ENCODE results near the gene IRS2.

IRS2 gene

GRCh38 chr13:109760951-109761350, 25.4 kb downstream of the IRS2 start:
- DNase-seq = no peak
- intact Hi-C loops (cut with DNase I) = no loop called here

DNA sequence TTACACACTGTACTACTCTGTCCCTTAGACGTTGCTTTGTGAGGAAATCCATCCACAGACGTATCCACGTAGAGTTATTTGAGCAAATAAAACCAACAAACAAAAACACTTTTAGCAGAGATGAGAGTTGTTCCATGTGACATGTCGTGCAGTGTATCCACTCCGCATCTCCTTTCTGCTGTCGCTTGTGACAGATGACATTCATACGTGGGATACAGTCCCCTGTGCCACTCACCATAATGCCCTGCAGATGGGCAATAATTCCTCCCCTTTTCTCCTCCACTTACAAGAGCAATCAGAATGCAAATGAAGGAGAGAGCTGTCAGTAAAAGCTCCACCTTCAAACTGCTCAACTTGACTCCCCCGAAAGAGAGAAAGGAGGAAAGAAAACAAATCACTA, 26.0 kb downstream of the IRS2 start:
- DNase-seq = no peak
- intact Hi-C loops (cut with DNase I) = no loop called here

DNA sequence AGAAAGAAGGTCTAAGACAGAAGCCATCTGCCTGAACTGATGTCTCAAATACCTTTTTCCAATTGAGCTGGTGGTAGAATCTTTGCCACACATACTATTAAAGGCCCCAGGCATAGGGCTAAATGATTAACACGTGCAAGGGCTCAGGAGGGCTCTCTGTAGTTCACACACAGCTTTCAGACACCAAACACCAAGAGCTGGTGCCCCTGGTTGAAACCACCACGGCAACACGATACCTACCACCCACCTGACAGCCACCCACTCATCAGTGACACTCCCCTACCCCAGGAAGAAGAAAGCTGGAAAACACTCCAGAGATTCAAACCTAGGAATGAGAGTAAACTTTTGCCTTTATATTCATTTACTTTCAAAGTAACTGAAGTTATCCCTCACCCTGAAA, 26.8 kb downstream of the IRS2 start:
- intact Hi-C loops (cut with DNase I) = no loop called here
- no peak for DNase-seq

DNA sequence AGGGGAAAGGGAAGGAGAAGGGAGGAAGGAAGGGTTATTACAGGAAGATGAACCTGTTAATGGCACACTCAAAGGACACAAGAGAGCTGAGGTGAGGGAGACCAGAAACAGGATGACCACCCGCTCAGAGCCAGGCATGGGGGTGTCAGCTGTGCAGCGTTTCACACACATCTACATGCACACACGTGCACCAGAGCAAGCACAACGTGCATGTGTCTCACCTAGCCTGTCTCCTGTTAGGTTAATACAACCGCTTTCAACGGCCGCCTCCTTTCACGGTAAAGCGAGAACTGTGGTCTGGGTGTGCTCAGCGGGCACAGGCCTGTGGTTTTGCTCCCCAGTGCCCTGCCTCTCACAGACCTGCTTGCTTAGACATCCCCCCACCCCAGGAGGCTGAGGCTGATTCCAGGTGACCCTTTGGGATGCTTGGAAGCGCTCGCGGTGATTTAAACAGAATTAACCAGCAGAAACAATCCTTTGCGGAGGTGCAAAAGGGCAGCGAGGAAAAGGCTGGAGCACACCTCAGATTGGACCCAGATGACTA, 27.4 kb downstream of the IRS2 start:
- no peak for DNase-seq
- intact Hi-C loops (cut with DNase I) = no loop called here

GRCh38 chr13:109756778-109757177, 29.6 kb downstream of the IRS2 start:
- intact Hi-C loops (cut with DNase I) = no loop called here
- no peak for DNase-seq

DNA sequence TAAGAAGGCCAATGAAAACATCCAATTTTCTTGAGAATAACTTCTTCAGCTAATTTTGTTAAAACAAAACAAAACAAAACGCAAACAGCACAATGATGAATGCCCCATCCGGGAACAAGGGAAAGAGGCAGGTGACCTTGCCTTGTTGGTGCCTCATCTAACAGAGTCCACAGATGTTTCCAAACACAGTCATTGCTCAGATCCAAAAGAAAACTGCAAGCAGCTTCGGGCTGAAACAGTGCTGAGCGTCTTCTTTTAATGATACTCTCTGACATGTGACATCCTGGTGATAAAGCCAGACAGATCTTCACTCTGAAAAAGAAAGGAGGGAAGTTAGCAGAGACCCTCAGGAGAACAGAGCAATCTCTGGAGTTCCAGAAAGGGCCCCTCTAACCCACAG, 30.4 kb downstream of the IRS2 start:
- DNase-seq = no peak
- intact Hi-C loops (cut with DNase I) = no loop called here

DNA sequence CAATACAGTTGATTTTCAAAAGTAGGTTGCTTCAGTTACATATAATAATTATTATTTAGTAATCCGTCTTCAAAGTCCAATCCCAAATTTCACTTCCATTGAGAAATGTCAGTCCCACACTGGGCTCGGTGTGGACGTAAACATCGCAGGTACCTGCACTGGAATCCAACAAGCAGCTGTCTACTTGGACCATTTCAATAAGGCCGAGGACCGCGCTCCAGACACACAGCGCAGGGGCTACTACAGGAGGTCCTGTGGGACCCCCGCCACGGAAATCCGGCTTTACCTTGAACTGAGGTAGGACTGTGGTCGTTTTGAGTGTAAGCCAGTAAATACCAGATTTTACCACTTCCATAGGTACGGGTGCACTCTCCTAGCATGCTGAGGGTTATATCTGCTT, 30.8 kb downstream of the IRS2 start:
- no peak for DNase-seq
- intact Hi-C loops (cut with DNase I) = no loop called here

GRCh38 chr13:109751477-109751876, 34.9 kb downstream of the IRS2 start:
- no peak for DNase-seq
- intact Hi-C loops (cut with DNase I) = no loop called here

GRCh38 chr13:109750221-109750775, 36.1 kb downstream of the IRS2 start:
- intact Hi-C loops (cut with DNase I) = no loop called here
- DNase-seq = no peak

DNA sequence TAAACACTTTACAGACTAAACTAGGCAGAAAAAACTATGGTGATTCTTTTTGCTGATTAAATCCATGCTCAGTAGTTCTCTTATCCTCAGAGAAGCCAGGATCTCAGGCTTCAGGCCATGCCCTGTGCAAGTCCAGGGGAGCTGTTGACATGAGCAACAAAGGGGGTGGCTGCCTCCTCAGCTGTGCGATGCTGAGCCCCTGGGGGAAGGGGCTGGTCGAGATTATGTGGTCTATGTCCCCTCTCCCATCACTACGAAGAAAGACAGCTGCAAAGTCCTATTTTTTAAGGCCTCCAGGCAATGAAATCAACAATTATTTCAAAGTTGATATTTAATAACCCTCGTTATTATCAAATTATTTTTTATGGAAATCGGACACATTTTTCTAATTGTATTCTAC, 37.0 kb downstream of the IRS2 start:
- intact Hi-C loops (cut with DNase I) = no loop called here
- DNase-seq = no peak

GRCh38 chr13:109748677-109749076, 37.7 kb downstream of the IRS2 start:
- DNase-seq = no peak
- intact Hi-C loops (cut with DNase I) = no loop called here

DNA sequence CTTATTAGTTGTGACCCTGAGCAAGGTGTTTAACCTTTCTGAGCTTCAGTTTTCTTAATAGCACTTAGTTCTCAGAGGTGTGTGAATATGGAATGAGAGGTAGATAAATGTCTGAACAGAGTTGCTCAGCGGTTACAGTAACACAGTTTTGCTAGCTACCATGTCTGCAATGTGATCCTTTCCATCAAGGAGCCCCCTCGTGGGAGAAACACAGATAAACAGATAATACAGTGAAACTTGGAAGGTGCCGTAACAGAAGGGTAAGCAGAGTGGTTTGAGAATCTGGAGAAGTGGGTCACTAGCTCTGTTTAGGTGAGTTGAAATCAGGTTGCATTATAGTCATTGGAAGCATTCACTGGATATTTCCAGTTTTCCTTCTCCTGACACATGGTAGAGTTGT, 38.9 kb downstream of the IRS2 start:
- intact Hi-C loops (cut with DNase I) = no loop called here

GRCh38 chr13:109746364-109746763, 40.0 kb downstream of the IRS2 start:
- no peak for DNase-seq

More for the DNA sequence above, 38.9 kb downstream of the IRS2 start:
- no peak for DNase-seq

GRCh38 chr13:109745702-109746101, 40.7 kb downstream of the IRS2 start:
- no peak for DNase-seq

More at GRCh38 chr13:109746364-109746763, 40.0 kb downstream of the IRS2 start:
- intact Hi-C loops (cut with DNase I) = no loop called here

DNA sequence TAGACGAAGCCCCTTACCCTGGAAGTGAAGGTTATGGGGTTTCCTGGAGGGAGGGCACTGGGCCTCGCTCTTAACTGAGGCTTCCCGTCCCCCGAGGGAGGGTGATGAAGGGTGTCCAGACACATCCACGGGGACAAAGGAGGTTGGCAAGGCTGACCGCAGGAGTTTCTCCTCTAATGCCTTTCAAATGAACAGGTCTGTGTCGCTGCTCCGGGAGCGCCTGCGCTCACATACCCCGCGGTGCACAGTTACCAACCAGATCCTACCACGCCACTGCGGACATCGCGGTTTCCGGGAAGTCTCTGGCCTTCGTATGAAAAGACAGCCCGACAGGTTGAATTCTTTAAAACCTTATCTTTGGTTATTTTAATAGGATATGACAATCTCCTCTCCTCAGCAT, 41.3 kb downstream of the IRS2 start:
- intact Hi-C loops (cut with DNase I) = no loop called here
- peak in 1 of 10 donors; percentile 81 for DNase-seq

More at GRCh38 chr13:109745702-109746101, 40.7 kb downstream of the IRS2 start:
- intact Hi-C loops (cut with DNase I) = no loop called here

- DNase-seq = peak in 2 of 10 donors; percentile 54 to 81
- intact Hi-C loops (cut with DNase I) = no loop called here
Observed at GRCh38 chr13:109744512-109745051, 41.8 kb downstream of the IRS2 start.

GRCh38 chr13:109743706-109744453, 42.5 kb downstream of the IRS2 start:
- no peak for DNase-seq
- intact Hi-C loops (cut with DNase I) = no loop called here

DNA sequence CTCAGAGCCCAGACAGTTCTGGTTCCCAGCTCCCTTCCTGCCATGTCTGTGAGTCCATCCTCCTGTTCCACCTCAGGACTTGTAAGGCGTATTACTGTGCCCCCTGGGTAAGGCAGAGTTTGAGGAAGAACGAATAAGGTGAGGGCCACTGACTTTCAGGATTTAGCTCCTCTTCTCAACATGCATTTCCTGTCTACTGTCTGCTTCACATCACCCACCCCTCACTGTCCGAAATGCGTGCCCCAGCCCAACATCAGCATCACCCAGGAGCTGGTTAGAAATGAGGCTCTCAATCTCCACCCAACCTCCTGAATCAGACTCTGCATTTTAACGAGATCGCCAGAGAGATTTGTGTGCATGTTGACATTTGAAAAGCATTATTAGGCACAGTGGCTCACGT, 44.4 kb downstream of the IRS2 start:
- intact Hi-C loops (cut with DNase I) = no loop called here
- DNase-seq = no peak

- intact Hi-C loops (cut with DNase I) = no loop called here
- DNase-seq = no peak
Observed at GRCh38 chr13:109740721-109741120, 45.7 kb downstream of the IRS2 start.

DNA sequence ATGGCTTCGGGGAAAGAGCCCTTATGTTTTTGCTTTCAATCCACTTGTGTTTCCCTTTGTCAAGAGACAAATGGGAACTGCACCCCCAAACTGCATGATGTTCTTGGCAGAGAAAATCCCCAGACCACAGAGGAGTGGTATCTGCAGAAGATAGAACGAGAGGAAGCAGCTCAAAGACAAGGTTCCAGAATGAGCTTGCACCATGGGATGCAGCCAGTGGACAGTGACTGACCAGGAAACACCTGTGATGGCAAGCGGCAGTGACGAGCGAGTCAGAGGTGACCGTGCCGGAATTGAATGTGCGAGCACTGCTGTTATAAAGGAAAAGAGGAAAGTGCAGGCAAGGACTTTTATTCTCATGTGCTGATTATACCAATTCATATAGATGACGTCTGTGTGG, 46.3 kb downstream of the IRS2 start:
- intact Hi-C loops (cut with DNase I) = no loop called here

DNA sequence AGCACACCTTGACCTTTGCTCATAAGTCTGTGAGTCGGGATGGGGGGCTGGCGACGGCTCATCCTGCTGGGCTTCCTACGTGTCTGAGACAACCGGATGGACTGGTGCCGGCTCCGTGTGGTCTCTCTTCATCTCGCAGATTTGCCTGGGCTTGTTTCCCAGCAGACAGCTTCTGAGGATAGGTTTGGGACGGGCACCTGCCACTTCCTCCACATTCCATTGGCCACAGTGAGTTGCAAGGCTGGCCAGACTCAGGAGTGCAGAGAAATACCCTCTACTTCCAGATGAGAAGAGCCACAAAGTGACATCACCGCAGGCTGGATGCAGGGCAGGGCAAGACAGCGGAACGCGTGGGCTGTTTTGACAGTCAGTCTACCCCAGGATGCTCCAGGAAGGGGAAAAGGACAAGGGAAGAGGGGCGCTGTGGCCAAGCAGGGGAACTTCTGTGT, 48.1 kb downstream of the IRS2 start:
- intact Hi-C loops (cut with DNase I) = no loop called here
- no peak for DNase-seq

More for the DNA sequence above, 46.3 kb downstream of the IRS2 start:
- no peak for DNase-seq

- intact Hi-C loops (cut with DNase I) = no loop called here
- DNase-seq = no peak
Observed at GRCh38 chr13:109737606-109738005, 48.8 kb downstream of the IRS2 start.
